Progenitor cell of endocrine pancreas (in vitro differentiated cells): Measurements from ENCODE around the gene GNAZ. TPM values are rescaled to one million over a fixed set of nuclear protein-coding genes. Genes with fewer than 3 reads are reported as not detected.
"Not testable (repeated sequence)": the region's sequence is repeated elsewhere in the genome, so short reads cannot be mapped to it uniquely, and the experiment has no call there.

Source experiments
- DNase-seq: peaks from one replicate; pipeline ENCODE4 v3.0.0; 2021; ENCODE audit warnings: low spot score; ENCODE audit not compliant: unreplicated experiment
- H3K27ac Mint-ChIP-seq: 2 replicates; pipeline ENCODE4 v1.8.0; 2021; ENCODE audit warnings: mild to moderate bottlenecking, moderate library complexity, mixed read lengths
- H3K27me3 Mint-ChIP-seq: 2 replicates; pipeline ENCODE4 v1.8.0; 2021; ENCODE audit warnings: mixed read lengths
- H3K36me3 Mint-ChIP-seq: 2 replicates; pipeline ENCODE4 v1.8.0; 2022; ENCODE audit warnings: mixed read lengths; ENCODE audit not compliant: insufficient read depth
- H3K4me1 Mint-ChIP-seq: 2 replicates; pipeline ENCODE4 v1.8.0; 2021; ENCODE audit warnings: low read depth, mixed read lengths
- H3K4me3 Mint-ChIP-seq: 2 replicates; pipeline ENCODE4 v1.8.0; 2021; ENCODE audit warnings: low read depth, mild to moderate bottlenecking, moderate library complexity, mixed read lengths
- H3K9me3 Mint-ChIP-seq: 2 replicates; pipeline ENCODE4 v1.8.0; 2021; ENCODE audit warnings: low read depth, mixed read lengths
- total RNA-seq: library from RNA; stranded (reverse); gene quantifications from 2 replicates; pipeline ENCODE4 v1.2.1, GENCODE V29; 2021
- TF ChIP-seq, protein P1 (sequence below): fragments of 200-600 bp; sonication (generic); IDR thresholded peaks from one replicate; pipeline ENCODE4 v1.5.0; 2021; ENCODE audit warnings: antibody characterized with exemption, mild to moderate bottlenecking; ENCODE audit not compliant: unreplicated experiment

GNAZ gene
- total RNA-seq, 1 donor from 2014 or later = 19.2 TPM

DNA sequence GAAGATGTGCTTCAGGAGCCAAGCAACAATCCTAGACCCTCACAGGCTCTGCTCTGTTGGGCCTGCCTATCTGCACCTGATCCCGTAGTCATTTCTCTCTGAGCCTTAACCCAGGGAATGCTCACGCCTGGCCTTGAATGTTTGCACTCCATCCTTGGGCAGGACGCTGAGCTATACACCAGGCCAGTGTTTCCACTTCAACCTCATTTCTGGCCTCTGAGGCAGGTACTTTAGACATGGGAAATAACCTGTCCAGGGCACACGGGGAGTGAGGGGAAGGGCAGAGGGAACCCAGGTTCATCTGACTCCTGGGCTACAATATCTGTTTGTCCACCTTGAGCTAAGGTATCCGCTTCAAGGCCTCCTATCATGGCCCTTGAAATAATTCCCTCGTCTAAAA is 61.6 kb downstream of the GNAZ start:
- Mint-ChIP-seq H3K9me3 (no peaks in the 10 kb centered on the region), H3K36me3 (no peaks in the 10 kb centered on the region), H3K27me3 (no peaks in the 10 kb centered on the region), H3K4me1 (peaks cover 2% of the 10 kb centered on the region), H3K27ac (no peak overlapping the region), H3K4me3 (no peak overlapping the region)
- no peak for DNase-seq
- TF ChIP-seq, protein P1, sequence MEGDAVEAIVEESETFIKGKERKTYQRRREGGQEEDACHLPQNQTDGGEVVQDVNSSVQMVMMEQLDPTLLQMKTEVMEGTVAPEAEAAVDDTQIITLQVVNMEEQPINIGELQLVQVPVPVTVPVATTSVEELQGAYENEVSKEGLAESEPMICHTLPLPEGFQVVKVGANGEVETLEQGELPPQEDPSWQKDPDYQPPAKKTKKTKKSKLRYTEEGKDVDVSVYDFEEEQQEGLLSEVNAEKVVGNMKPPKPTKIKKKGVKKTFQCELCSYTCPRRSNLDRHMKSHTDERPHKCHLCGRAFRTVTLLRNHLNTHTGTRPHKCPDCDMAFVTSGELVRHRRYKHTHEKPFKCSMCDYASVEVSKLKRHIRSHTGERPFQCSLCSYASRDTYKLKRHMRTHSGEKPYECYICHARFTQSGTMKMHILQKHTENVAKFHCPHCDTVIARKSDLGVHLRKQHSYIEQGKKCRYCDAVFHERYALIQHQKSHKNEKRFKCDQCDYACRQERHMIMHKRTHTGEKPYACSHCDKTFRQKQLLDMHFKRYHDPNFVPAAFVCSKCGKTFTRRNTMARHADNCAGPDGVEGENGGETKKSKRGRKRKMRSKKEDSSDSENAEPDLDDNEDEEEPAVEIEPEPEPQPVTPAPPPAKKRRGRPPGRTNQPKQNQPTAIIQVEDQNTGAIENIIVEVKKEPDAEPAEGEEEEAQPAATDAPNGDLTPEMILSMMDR = no peak

DNA sequence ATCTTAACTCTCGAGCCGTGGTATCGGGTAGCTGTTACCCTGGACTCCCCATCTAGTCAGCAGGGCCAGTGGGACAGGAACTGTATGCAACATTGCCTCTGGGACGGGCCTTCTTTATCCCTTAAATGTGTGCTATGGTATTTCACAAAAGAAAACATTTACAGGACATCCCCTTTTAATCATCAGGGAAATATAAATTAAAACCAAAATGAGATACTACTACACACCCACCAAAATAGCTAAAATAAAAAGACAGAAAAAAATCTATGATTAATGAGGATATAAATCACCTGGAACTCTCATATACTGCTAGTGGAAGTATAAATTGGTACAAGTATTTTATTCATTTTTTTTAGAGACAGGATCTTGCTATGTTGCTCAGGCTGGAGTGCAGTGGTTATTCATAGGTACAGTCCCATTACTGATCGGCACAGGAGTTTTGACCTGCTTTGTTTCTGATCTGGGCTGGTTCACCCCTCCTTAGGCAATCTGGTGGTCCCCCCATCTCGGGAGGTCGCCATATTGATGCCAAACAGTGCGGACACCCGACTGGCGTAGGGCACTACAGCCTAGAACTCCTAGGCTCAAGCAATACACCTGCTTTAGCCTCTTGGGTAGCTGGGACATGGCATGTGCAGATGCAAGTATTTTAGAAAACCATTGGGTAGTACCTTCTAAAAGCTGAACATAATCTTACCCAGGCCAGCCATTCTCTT is 62.2 kb downstream of the GNAZ start:
- DNase-seq = no peak
- Mint-ChIP-seq H3K9me3 (no peaks in the 10 kb centered on the region), H3K4me1 (peaks cover 2% of the 10 kb centered on the region), H3K36me3 (no peaks in the 10 kb centered on the region), H3K27me3 (no peaks in the 10 kb centered on the region), H3K27ac (no peak overlapping the region), H3K4me3 (no peak overlapping the region)
- TF ChIP-seq, protein P1 = no peak

DNA sequence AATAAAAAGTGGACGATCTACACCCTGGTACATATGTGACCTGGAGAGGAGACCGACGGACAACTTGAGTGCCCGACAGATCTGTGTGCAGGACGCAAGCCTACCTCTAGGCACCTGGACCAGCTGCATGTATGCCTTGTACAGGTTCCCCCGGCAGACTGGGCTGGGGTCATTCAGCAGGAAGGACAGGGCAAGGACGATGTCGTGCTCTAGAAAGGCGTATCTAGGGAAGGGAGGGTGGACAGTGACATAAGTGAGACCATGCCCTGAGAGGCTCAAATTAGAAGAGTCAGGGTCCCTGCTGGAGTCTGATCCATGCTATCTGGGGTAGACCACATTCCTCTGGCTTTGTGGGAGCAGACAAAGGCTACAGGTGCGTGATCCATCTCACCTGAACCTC is 63.6 kb downstream of the GNAZ start:
- no peak for DNase-seq
- Mint-ChIP-seq H3K27me3 (no peaks in the 10 kb centered on the region), H3K4me1 (peaks cover 2% of the 10 kb centered on the region), H3K36me3 (no peaks in the 10 kb centered on the region), H3K9me3 (no peaks in the 10 kb centered on the region), H3K27ac (no peak overlapping the region), H3K4me3 (no peak overlapping the region)
- TF ChIP-seq, protein P1 = no peak

DNA sequence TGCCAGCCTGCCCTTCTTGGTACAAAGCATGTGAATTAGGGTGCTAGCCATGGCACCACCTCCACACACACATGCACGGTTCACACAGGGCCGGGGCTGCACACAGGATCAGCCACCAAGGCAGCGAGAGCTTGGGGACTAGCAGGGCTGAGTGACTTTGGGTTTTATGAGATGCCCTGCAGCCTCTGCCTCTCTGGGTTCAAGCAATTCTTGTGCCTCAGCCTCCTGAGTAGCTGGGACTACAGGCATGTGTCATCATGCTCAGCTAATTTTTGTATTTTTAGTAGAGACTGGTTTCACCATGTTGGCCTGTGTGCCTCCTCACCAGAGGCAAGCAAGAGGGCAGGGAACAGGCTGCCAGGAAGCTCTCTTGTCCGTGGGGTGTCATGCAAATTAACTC is 66.7 kb downstream of the GNAZ start:
- not testable (repeated sequence) for H3K9me3 Mint-ChIP-seq, DNase-seq, H3K4me3 Mint-ChIP-seq, H3K36me3 Mint-ChIP-seq, H3K4me1 Mint-ChIP-seq, H3K27me3 Mint-ChIP-seq, H3K27ac Mint-ChIP-seq

DNA sequence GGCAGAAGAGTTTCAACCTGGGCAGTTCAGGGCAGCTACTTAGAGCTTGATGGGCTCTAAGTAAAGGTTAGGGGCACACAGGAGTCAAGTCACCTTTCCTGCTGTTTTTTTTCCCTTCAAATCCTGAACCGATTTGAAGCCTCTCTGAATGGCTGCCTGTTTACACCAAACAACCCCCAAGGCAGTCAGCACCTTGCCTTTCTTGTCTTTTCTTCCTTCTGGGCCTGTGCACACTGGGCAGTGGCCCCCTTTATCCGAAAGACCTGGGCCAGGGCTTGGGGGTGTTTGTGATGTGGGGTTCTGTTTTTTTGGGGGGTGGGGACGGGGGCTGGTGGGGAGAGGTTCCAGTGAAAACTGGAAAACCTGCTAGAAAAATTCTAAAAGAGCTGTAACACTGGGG is 67.1 kb downstream of the GNAZ start:
- Mint-ChIP-seq H3K27me3 (no peaks in the 10 kb centered on the region), H3K27ac (no peak overlapping the region), H3K36me3 (no peaks in the 10 kb centered on the region), H3K4me1 (peaks cover 9% of the 10 kb centered on the region), H3K9me3 (no peaks in the 10 kb centered on the region), H3K4me3 (no peak overlapping the region)
- TF ChIP-seq, protein P1 = no peak
- no peak for DNase-seq

DNA sequence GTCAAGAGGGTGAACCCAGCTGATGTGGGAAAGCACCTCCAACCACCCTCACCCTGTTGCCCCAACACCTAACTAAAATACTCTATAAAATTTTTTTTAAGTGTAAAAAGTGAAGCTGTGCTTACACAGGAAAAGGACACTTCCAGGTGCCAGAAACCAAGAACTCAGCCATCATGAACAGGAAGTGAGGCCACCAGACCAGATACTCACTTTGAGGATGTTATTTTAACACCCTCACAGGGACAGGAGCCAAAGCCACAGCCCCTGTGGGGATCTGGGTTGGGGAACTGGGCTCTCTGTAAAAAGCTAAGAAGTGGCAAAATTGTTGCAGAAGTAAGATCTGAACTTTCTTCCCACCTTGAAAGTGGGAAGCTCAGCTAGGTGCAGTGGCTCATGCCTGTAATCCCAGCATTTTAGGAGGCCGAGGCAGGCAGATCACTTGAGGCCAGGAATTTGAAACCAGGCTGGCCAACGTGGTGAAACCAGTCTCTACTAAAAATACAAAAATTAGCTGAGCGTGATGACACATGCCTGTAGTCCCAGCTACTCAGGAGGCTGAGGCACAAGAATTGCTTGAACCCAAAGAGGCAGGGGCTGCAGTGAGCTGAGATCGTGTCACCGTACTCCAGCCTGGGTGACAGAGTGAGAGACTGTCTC is 67.7 kb downstream of the GNAZ start:
- Mint-ChIP-seq H3K27me3 (no peaks in the 10 kb centered on the region), H3K27ac (no peak overlapping the region), H3K9me3 (no peaks in the 10 kb centered on the region), H3K4me3 (no peak overlapping the region), H3K4me1 (peaks cover 14% of the 10 kb centered on the region), H3K36me3 (no peaks in the 10 kb centered on the region)
- no peak for DNase-seq
- TF ChIP-seq, protein P1 = no peak
